HG03354 (cell line): ENCODE measurements around the gene FARP2.
"Not testable (repeated sequence)": the region's sequence is repeated elsewhere in the genome, so short reads cannot be mapped to it uniquely, and the experiment has no call there.

Experiments
- ATAC-seq: cut with Tn5 transposase; IDR thresholded peaks from one replicate; pipeline ENCODE4 v1.9.1; 2021; ENCODE audit warnings: mild to moderate bottlenecking; ENCODE audit not compliant: unreplicated experiment, poor library complexity, severe bottlenecking

FARP2 gene

GRCh38 chr2:241355983-241356870 lies at the start of gene FARP2:
TSS of gene FARP2 (plus strand) at chr2:241356285. CDS start at chr2:241373108, 16,823 bp downstream.
- peak; percentile 87 for ATAC-seq

GRCh38 chr2:241307055-241307454 lies 49.0 kb upstream of the FARP2 start:
- no peak for ATAC-seq

- ATAC-seq = no peak
These were observed 47.8 kb upstream of the FARP2 start for GRCh38 chr2:241308267-241308666.

- ATAC-seq = no peak
These were observed 47.1 kb upstream of the FARP2 start for GRCh38 chr2:241308832-241309500.

GRCh38 chr2:241309684-241310117 lies 46.4 kb upstream of the FARP2 start:
- ATAC-seq = peak; percentile 48

- no peak for ATAC-seq
These were observed 45.0 kb upstream of the FARP2 start for GRCh38 chr2:241310917-241311566.

- ATAC-seq = no peak
These were observed 44.0 kb upstream of the FARP2 start for GRCh38 chr2:241312082-241312481.

GRCh38 chr2:241313543-241314095 lies 42.5 kb upstream of the FARP2 start:
- no peak for ATAC-seq

GRCh38 chr2:241314226-241315092 lies 41.6 kb upstream of the FARP2 start:
- ATAC-seq = no peak

GRCh38 chr2:241315093-241315878 lies 40.8 kb upstream of the FARP2 start, which contains the start of gene HDLBP:
TSS of gene HDLBP (minus strand) at chr2:241315672. CDS start at chr2:241266869, 48,803 bp downstream.
- ATAC-seq = peak; percentile 71

GRCh38 chr2:241315879-241316631 lies 40.0 kb upstream of the FARP2 start, which contains the start of gene SEPTIN2:
TSS of gene SEPTIN2 (plus strand) at chr2:241315925. CDS start at chr2:241324233, 8,308 bp downstream.
- peak; percentile 49 for ATAC-seq

- no peak for ATAC-seq
These were observed 39.3 kb upstream of the FARP2 start for GRCh38 chr2:241316825-241317224.

GRCh38 chr2:241317391-241317790 lies 38.7 kb upstream of the FARP2 start:
- ATAC-seq = no peak

- not testable (repeated sequence) for ATAC-seq
These were observed 37.3 kb upstream of the FARP2 start for GRCh38 chr2:241318830-241319229.

GRCh38 chr2:241320394-241320793 lies 35.7 kb upstream of the FARP2 start:
- ATAC-seq = no peak

- ATAC-seq = no peak
These were observed 35.1 kb upstream of the FARP2 start for GRCh38 chr2:241321033-241321432.

- no peak for ATAC-seq
These were observed 34.2 kb upstream of the FARP2 start for GRCh38 chr2:241321886-241322285.

GRCh38 chr2:241323778-241324177 lies 32.3 kb upstream of the FARP2 start:
- no peak for ATAC-seq
